Right kidney (tissue), 1 donor: ENCODE results near the gene TRMT112.

ENCODE experiments used
- DNase-seq: peaks from one replicate; pipeline ENCODE4 v3.0.0-alpha.2; 2016

Gene TRMT112

GRCh38 chr11:64296236-64296635, 21.1 kb downstream of the TRMT112 start:
- DNase-seq = no peak

DNA sequence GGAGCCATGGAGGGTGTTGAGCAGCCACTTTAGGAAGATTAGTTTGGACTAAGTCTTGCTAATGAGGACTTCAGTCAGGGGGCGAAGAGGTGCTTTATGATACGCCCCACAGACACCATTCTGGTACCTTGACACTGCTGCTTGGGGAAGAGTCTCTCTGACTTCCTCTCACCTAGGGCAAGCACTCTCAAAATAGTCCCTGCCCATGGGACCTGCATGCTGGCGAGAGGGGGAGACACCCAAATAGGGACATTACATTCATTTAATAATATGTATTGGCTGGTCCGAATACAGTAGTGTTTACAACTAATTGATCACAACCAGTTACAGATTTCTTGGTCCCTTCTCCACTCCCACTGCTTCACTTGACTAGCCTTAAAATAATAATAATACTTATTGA, 21.6 kb downstream of the TRMT112 start:
- no peak for DNase-seq

- DNase-seq = no peak
These were observed 22.6 kb downstream of the TRMT112 start for GRCh38 chr11:64294774-64295173.

GRCh38 chr11:64292460-64293254, 24.7 kb downstream of the TRMT112 start:
- DNase-seq = peak; percentile 46

GRCh38 chr11:64291752-64292459, 25.5 kb downstream of the TRMT112 start:
- no peak for DNase-seq

DNA sequence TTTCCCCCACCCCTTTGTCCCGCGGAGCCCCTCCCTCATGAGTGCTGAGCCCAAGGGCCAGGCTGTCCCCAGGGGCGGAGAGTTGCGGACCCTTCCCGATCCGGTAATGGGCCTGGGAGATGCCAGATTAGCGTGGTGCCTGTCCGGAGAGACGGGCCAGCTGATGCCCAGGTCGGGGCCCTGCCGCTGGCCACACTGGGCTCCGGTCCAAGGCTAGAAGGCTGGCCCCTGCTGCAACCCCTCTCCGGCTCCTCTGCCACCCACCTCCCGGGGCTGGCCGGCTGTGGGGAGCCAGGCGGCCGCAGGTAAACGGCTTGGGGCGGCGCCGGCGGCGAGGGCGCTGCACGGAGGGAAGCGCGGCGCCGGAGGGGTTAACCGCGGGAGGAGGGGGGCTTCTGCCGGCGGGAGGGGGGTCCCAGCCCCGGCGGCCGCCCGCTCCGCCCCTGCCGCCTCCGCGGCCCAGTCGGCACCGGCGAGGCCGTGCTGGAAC, 26.1 kb downstream of the TRMT112 start, which contains the start of gene KCNK4:
Gene KCNK4, plus strand, starts transcription at position 41 of the 490 bp plus-strand sequence. CDS start 1,717 bp downstream, outside the sequence.
- DNase-seq = no peak

DNA sequence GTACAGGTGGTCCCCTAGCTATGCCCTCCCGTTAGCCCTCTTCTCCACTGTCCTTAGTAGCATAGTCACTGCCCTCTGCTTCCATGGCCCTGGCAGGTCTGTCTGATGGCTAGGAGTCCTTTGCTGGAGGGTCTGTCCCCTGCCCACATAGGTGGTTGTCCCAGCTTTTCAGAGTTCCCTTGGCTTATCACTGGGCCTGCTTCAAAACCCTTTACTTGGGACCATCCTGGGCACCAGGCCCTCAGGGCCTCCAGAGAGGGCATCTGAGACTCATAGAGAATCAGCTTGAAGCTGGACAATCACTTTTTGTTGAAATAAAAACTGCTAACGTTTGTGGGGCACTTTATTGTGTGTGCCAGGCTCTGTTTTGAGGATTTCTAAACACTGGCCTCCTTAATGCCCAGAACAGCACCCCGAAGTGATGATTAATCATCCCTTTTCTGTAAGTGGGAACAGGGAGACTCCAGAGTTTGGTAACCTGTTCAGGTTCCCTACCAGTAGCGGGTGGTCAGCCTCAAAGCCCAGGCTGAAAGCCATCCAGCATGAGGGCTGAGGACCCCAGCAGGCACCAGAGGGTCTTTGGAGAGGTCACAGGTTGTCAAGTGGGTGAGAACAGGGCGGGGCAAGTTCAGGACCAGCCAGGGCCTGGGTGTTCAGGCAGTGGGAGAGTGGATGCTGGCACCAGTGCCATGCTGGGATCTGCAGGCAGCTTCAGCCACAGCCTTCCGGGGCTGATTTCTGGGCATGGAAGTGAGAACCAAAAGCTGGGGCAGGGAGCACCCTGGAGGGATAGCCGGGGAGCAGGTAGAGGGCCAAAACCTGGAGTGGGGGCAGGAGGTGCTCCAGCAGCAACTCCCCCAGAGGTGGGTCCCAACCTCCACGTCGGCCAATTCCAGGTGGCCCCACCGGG, 26.8 kb downstream of the TRMT112 start:
- DNase-seq = no peak

DNA sequence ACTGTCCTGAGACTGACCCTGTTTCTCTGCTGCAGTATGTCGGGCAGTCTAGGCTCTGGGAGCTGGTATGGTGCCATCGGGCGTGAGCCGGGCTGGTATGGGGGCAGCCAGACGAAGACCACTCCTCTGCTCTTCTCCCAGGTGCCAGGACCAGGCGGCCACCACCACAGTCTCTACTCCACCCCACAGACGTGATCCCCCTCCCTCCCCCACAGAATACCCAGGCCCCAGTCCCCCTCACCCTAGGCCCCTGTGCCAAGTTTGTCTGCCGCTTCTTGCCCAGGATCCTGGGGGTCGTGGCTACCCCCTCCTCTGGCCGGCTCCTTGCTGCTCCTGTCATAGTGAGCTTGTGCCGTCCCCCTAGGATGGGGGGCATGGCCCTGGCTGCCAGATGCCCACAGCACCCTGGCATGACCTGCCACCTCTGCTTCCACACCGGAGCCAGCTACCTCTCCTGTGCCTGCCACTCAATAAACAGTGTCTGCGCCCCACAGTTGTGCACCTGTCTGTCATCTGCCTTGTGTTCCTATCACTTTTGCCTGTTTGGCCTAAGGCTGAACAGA, 28.3 kb downstream of the TRMT112 start:
- no peak for DNase-seq

DNA sequence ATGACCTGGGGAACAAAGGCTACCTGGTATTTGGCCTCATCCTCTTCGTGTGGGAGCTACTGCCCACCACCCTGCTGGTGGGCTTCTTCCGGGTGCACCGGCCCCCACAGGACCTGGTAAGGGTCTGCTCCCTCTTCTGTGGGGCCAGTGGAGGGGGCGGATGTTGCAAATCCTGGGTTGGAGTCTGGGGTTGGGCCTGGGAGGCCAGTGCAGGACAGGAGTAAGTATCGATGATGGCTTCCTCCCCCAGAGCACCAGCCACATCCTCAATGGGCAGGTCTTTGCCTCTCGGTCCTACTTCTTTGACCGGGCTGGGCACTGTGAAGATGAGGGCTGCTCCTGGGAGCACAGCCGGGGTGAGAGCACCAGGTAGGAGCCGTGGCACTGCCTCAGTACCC, 29.0 kb downstream of the TRMT112 start:
- DNase-seq = no peak

GRCh38 chr11:64287676-64288352, 29.5 kb downstream of the TRMT112 start:
- DNase-seq = no peak

- no peak for DNase-seq
These were observed 30.6 kb downstream of the TRMT112 start for GRCh38 chr11:64286801-64287159.

- DNase-seq = peak; percentile 53
These were observed 31.2 kb downstream of the TRMT112 start for GRCh38 chr11:64285885-64286800.

DNA sequence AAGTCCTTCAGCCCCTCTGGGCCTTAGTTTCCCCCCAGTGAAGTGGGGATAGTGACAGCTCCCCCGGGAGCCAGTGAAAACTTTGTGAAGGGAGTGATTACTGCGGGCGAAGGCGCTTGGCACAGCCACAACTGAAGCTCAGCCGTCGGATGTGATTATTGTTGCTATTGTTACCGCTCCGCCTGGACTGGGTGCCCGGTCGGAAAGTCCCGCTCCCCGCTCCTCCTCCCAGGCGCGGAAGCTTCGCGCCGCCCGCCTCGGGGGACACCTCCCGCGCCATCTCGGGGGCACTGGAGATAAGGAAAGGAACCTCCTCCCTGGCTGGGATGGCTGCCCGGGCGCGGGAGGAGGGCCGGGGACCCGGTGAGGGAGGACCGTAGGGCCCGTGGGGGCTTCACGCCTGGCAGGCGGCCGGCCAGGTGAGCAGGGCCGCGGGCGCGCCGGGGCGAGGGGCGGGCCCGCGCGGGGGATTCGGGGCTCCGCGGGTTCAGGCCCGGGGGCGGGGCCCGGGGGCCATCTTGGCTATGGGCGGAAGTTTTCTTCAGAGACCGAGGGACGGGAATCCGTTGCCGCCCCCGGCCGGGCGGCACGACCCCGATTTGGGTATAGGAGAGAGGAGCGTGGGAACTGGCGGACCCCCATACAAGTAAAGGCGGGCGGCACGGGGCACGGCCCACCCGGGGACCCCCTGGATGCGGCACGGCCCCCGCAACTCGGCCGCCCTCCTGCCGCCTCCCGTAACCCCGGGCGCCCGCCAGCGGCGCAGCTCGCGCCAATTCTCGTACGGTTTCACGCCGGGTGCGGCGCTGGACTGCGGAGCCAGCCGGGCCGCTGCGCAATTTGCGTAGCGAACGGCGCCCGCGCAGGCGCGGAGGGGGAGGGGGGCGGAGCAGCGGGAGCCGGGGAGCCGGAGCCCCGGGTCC, 32.1 kb downstream of the TRMT112 start, which contains the start of gene GPR137:
Gene GPR137, plus strand, starts transcription at position 887 of the 923 bp plus-strand sequence. CDS start 677 bp downstream, outside the sequence.
- DNase-seq = peak; percentile 100

DNA sequence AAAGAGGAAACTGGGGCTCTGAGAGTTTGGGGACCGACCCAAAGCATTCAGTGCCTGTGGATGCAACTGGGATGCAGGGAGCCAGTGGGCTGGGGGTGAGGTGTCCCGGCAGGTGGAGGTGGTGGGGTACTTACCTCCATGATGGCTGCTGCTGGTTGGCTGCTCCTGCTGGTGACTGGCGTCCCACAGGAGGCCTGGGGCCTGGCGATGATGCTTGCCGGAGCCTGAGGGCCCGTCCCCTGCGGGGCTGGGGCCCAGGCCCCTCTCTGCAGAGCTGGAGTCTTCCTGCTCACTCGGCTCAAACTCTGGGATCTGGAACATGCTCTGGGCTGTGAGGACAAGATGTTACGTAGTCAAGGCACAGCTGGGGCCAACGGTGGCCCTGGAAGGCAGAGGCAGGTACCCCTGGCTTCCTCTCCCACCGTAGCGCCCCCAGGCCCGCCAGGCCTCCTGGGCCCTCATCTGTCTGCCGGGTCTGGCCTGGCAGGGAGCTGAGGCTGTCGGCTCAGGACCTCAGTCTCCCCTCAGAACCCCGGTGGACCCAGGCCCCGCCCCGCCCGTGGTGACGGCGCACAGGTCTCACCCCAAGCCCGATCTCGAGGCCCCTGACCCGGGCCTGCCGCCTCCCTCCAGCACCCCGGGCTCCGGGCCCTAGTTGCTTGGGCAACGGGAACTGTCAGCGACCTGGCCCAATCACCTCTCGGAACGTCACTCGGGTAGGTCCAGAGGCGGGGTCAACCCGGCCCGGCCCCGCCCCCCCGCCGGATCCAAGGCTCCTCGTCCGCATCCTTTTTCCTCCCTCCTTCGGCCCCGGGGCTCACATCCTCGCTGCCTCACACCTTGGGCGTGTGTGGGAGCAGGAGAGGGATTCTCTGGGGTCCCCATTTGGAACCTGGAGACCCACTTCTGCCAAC, 33.1 kb downstream of the TRMT112 start, which contains the start of gene BAD:
Gene BAD, minus strand, starts transcription at position 618 of the 914 bp plus-strand sequence. Its CDS starts 297 bp downstream, at position 321.
- peak; percentile 92 for DNase-seq

DNA sequence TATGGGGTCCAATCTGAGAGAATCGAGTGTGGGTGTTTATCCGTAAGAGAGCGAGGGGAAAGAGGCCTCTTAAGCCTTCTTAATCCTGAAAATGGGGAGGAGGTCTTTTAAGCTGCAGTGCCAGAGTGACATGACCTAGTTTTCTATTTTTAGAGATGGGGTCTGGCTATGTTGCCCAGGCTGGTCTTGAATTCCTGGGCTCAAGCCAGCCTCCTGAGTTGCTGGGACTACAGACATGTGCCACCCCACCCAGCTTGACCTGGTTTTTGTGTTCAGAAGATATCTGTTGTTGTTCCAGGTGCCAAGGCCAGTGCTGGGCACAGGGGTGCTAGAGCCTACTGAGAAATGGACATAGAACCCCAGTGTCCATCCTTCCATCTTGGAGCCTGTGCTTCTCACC, 34.3 kb downstream of the TRMT112 start:
- DNase-seq = no peak

DNA sequence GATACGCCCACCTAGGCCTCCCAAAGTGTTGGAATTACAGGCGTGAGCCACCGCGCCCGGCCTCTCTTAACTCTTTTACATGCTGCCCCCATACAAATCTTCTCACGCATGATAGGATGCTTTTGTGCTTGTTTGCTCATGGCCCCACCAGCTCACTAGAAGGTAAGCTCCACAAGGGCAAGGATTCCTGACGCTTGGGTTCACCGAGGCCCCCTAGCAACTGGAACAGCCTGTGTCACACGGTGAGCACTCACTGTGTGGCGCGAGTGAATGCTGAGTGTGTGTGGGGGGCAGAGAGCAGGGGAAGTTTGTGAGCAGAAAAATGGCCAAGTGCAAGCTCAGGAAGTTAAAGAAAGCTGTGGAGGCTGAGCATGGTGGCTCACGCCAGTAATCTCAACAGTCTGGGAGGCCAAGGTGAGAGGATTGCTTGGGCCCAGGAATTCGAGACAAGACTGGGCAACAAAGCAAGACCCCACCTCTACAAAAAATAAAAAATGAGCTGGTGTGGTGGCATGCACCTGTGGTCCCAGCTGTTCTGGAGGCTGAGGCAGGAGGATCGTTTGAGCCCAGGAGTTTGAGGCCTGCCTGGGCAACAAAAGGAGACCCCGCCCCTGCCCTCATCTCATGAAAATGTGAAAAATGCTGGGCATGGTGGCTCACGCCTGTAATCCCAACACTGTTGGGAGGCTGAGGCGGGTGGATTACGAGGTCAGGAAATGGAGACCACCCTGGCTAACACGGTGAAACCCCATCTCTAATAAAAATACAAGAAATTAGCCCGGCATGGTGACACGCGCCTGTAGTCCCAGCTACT, 35.2 kb downstream of the TRMT112 start:
- no peak for DNase-seq
